Measurements from ENCODE around the gene TMIGD1. TPM values are rescaled to one million over a fixed set of nuclear protein-coding genes. Genes with fewer than 3 reads are reported as not detected.
"Not testable (repeated sequence)": the region's sequence is repeated elsewhere in the genome, so short reads cannot be mapped to it uniquely, and the experiment has no call there.

The TMIGD1 gene
- total and polyA plus RNA-seq, 2 donors, result not detected

GRCh38 chr17:30369995-30370394, 36.1 kb upstream of the TMIGD1 start:
- no peak for DNase-seq (ENCODE audit: extremely low spot score)
- H3K4me3 ChIP-seq (ENCODE audit: low read depth, low read length), result no peak overlapping the region
- no peaks in the 10 kb centered on the region for H3K36me3 ChIP-seq (ENCODE audit: insufficient read depth)
- no peaks in the 10 kb centered on the region for H3K4me1 ChIP-seq (ENCODE audit: insufficient read depth)
- H3K27ac ChIP-seq (ENCODE audit: low read depth), result no peak overlapping the region

DNA sequence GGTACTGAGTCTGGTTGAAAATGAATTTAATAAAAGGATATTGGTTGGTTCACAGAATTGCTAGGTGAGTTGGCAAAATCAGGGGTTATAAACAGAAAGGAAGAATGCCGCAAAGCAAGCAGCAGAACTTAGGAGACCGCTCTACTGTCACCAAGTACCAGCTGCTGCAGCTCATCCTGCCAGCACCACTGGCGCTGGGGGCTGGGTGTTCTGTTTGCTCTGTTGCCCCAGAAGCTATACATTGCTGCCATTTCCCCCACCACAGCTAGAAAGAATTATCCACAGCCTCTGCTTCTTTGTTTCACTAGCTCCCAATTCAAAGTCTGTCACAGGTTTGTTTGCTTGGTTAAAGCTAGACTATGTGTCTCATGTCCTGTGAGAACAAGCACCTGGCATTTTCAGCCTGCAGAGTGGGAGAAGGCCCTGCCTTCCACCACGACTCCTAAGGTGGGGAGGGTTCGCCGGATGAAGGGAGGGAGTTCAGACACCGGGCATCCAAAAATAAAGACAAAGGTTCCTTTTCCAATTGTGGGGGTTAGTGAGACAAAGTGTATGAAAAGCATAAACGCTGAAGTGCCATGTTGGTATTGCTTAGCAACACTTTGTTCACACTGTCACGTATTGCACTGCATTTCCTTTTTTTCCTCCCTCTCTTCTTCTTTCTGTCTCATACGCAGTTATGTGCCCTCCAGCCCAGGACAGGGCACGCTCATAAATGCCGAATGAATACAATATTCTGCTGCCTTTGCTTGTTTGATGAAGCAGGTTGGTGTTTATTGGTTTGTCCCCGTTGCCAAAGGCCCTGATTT, 35.3 kb upstream of the TMIGD1 start:
- no peak overlapping the region for H3K27ac ChIP-seq (ENCODE audit: low read depth)
- no peaks in the 10 kb centered on the region for H3K4me1 ChIP-seq (ENCODE audit: insufficient read depth)
- no peaks in the 10 kb centered on the region for H3K36me3 ChIP-seq (ENCODE audit: insufficient read depth)
- no peak for DNase-seq (ENCODE audit: extremely low spot score)
- H3K4me3 ChIP-seq (ENCODE audit: low read depth, low read length), result no peak overlapping the region
- WGBS, result 58% methylated on average over 13 of the region's 13 CpGs

GRCh38 chr17:30366536-30366935, 32.7 kb upstream of the TMIGD1 start:
- Histone ChIP-seq H3K27ac (ENCODE audit: low read depth) (no peak overlapping the region), H3K4me3 (ENCODE audit: low read depth, low read length) (no peak overlapping the region), H3K4me1 (ENCODE audit: insufficient read depth) (no peaks in the 10 kb centered on the region), H3K36me3 (ENCODE audit: insufficient read depth) (no peaks in the 10 kb centered on the region)
- no peak for DNase-seq (ENCODE audit: extremely low spot score)
- WGBS, result 66% methylated on average over 3 of the region's 3 CpGs

DNA sequence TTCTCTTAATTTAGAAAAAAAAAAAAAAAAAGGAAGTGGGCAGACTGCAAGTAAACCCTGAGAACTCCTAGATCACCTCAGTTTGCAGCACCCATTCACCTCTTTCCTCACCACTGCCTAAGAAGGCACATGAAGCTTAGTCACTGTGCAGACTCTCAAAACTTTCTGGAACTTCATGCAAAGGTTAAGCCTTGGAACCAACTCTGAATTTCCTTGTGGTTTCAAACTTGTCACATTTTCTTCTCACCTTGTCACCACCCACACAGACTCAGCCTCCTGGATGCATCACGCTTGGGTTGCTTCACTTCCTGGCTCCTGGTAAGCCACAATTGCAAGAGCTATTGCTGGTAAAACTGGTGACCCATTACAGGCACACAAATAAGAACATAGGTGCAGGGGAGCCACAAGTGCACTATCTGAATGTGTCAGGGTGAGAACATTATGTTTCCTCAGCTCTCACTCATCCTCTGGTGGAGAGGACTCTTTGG, 29.9 kb upstream of the TMIGD1 start:
- WGBS, result 25% methylated on average over 1 of the region's 1 CpG
- H3K36me3 ChIP-seq (ENCODE audit: insufficient read depth), result no peaks in the 10 kb centered on the region
- H3K27ac ChIP-seq (ENCODE audit: low read depth), result no peak overlapping the region
- DNase-seq (ENCODE audit: extremely low spot score), result no peak
- no peak overlapping the region for H3K4me3 ChIP-seq (ENCODE audit: low read depth, low read length)
- H3K4me1 ChIP-seq (ENCODE audit: insufficient read depth), result no peaks in the 10 kb centered on the region

DNA sequence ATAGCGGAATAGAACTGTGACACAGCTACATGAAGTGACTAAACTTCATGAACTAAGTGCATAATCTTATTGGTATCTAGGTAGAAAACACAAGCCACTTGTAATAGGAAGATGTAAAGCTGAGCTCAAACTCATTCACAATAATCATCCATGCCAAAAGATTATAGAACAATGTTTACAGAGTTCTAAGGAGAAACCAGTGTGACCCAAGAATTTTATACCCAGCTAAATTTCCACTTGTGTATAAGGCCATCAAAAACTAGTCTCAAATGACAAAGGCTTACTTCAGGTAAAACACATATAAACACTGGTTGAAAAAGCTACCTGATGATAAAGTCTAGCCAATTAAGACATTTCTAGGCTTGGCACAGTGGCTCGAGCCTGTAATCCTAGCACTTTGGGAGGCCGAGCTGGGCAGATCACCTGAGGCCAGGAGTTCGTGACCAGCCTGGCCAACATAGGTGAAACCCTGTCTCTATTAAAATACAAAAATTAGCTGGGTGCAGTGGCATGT, 28.0 kb upstream of the TMIGD1 start:
- Histone ChIP-seq H3K4me3 (ENCODE audit: low read depth, low read length) (no peak overlapping the region), H3K27ac (ENCODE audit: low read depth) (no peak overlapping the region), H3K4me1 (ENCODE audit: insufficient read depth) (no peaks in the 10 kb centered on the region), H3K36me3 (ENCODE audit: insufficient read depth) (no peaks in the 10 kb centered on the region)
- DNase-seq (ENCODE audit: extremely low spot score), result no peak
- WGBS, result 96% methylated on average over 4 of the region's 4 CpGs

DNA sequence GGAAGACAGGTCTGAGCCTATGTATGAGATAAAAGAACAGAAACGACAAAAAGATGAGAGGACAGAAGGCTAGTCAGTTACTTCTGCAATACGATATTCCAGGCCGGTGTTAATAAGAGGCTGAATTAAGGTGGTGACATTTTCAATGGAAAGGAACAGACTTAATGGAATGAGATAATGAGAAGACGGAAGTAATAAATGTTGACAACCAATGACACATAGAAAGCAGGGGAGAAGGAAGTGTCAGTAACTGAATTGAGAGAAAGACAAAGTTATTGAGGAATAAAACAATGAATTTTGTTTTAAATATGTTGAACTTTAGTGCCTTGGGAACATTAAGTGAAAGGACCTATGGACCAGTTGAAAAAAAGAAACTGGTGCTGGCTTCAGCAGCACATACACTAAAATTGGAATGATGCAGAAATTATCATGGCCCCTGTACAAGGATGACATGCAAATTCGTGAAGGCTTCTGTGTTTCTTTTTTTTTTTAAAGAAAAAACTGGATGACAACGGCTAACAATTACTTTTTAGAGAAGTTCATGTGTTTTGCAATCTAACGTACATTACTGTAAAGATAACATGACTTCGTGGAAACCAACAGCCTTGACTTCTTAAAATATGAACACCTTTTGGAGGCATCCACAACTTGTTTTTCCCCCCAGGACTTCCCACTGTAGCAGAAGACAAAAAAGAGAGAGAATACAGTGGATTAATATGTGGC, 26.4 kb upstream of the TMIGD1 start:
- H3K36me3 ChIP-seq (ENCODE audit: insufficient read depth), result no peaks in the 10 kb centered on the region
- H3K4me1 ChIP-seq (ENCODE audit: insufficient read depth), result no peaks in the 10 kb centered on the region
- no peak overlapping the region for H3K4me3 ChIP-seq (ENCODE audit: low read depth, low read length)
- no peak for DNase-seq (ENCODE audit: extremely low spot score)
- no peak overlapping the region for H3K27ac ChIP-seq (ENCODE audit: low read depth)
- 74% methylated on average over 8 of the region's 8 CpGs for WGBS

GRCh38 chr17:30358055-30358760, 24.4 kb upstream of the TMIGD1 start:
- WGBS, result 56% methylated on average over 5 of the region's 5 CpGs
- H3K36me3 ChIP-seq (ENCODE audit: insufficient read depth), result no peaks in the 10 kb centered on the region
- DNase-seq (ENCODE audit: extremely low spot score), result no peak
- H3K4me1 ChIP-seq (ENCODE audit: insufficient read depth), result no peaks in the 10 kb centered on the region
- H3K4me3 ChIP-seq (ENCODE audit: low read depth, low read length), result no peak overlapping the region
- H3K27ac ChIP-seq (ENCODE audit: low read depth), result no peak overlapping the region

DNA sequence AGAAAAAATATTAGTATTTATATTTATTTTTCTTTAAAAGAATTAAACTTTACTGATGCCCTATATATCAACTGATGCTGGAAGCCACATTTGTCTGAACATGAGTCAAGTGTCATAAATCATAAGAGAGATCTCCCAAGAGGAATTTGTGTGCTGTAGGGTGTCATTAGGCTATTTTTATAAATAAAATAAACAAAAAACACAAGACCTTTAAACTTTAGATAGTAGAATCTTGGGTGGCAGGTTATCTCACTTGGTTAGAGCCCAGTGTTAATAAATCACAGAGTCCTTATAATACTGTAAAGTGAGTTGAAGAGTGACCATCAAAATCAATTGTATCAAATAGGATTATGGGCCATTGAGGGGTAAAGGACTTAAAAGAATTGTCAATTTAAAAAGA, 23.6 kb upstream of the TMIGD1 start:
- no peak overlapping the region for H3K4me3 ChIP-seq (ENCODE audit: low read depth, low read length)
- no peaks in the 10 kb centered on the region for H3K36me3 ChIP-seq (ENCODE audit: insufficient read depth)
- H3K27ac ChIP-seq (ENCODE audit: low read depth), result no peak overlapping the region
- DNase-seq (ENCODE audit: extremely low spot score), result no peak
- no peaks in the 10 kb centered on the region for H3K4me1 ChIP-seq (ENCODE audit: insufficient read depth)

DNA sequence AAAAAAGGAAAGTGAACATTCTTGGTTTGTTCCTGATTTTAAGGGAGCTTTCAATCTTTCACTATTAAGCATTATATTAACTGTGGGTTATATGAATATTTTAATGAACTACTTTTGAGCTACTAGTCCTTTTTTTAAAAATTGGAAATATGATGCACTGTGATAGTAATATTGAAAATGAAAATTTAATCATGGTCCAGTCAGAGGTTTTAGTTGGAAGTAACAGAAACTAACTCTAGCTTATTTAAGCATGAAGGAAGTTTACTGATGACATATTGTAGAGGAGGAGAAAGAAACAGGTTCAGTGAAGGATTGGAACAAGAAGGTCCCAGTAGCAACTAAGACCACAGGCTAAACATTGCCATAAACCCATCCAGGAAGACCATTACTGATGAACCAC, 20.8 kb upstream of the TMIGD1 start:
- Histone ChIP-seq H3K4me1 (ENCODE audit: insufficient read depth) (no peaks in the 10 kb centered on the region), H3K4me3 (ENCODE audit: low read depth, low read length) (no peak overlapping the region), H3K36me3 (ENCODE audit: insufficient read depth) (no peaks in the 10 kb centered on the region), H3K27ac (ENCODE audit: low read depth) (no peak overlapping the region)
- no peak for DNase-seq (ENCODE audit: extremely low spot score)

DNA sequence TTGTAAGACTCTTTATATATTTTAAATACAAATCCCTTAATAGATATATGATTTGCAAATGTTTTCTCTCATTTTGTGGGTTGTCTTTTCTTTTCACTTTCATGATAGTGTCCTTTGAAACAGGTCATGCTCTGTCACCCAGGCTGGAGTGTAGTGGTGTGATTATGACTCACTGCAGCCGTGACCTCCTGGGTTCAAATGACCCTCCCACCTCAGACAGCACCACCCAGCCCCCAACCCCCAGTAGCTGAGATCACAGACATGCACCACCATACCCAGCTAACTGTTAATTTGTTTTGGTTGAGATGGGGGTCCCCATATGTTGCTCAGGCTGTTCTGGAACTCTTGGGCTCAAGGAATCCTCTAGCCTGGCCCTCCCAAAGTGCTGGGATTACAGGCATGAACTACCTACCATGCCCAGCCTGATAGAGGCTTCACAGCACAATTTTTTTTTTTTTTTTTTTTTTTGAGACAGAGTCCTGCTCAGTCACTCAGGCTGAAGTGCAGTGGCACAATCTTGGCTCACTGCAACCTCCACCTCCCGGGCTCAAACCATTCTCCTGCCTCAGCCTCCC, 18.5 kb upstream of the TMIGD1 start:
- H3K4me3 ChIP-seq (ENCODE audit: low read depth, low read length), result no peak overlapping the region
- 85% methylated on average over 2 of the region's 2 CpGs for WGBS
- no peak overlapping the region for H3K27ac ChIP-seq (ENCODE audit: low read depth)
- no peaks in the 10 kb centered on the region for H3K36me3 ChIP-seq (ENCODE audit: insufficient read depth)
- DNase-seq (ENCODE audit: extremely low spot score), result no peak
- H3K4me1 ChIP-seq (ENCODE audit: insufficient read depth), result no peaks in the 10 kb centered on the region

GRCh38 chr17:30351735-30352134, 17.9 kb upstream of the TMIGD1 start:
- Histone ChIP-seq H3K4me1 (ENCODE audit: insufficient read depth) (no peaks in the 10 kb centered on the region), H3K4me3 (ENCODE audit: low read depth, low read length) (no peak overlapping the region), H3K36me3 (ENCODE audit: insufficient read depth) (no peaks in the 10 kb centered on the region), H3K27ac (ENCODE audit: low read depth) (no peak overlapping the region)
- DNase-seq (ENCODE audit: extremely low spot score), result no peak
- WGBS, result 93% methylated on average over 2 of the region's 2 CpGs

DNA sequence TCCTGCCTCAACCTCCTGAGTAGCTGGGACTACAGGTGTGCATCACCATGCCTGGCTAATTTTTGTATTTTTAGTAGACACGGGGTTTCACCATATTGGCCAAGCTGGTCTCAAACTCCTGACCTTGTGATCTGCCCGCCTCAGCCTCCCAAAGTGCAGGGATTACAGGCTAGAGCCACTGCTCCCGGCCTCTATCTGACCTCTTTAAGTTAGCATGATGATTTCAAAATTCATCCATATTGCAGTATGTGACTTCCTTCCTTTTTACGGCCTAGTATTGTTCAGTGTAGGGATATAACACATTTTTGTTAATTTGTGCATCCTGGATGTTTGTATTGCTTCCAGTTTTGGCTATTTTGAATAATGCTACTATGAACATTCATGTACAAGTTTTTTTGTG, 17.4 kb upstream of the TMIGD1 start:
- WGBS, result 91% methylated on average over 4 of the region's 4 CpGs
- H3K4me1 ChIP-seq (ENCODE audit: insufficient read depth); H3K27ac ChIP-seq (ENCODE audit: low read depth): not testable (repeated sequence)

DNA sequence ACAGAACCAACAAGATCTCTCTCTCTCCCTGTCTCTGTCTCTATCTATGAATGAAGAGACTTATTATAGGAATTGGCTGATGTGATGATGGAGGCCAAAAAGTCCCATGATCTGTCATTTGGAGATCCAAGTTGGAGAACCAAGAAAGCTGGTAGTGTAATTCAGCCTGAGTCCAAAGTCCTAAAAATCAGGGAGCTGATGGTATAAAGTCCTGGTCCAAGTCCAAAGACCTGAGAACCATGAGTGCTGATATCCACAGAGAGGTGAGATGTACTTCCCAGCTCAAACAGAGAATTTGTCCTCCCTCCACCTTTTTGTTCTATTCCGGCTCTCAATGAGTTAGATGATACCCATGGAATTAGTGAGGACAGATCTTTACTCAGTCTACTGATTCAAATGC, 15.4 kb upstream of the TMIGD1 start:
- Histone ChIP-seq H3K4me3 (ENCODE audit: low read depth, low read length) (no peak overlapping the region), H3K36me3 (ENCODE audit: insufficient read depth) (no peaks in the 10 kb centered on the region), H3K27ac (ENCODE audit: low read depth) (no peak overlapping the region), H3K4me1 (ENCODE audit: insufficient read depth) (no peaks in the 10 kb centered on the region)
- 87% methylated on average over 1 of the region's 1 CpG for WGBS
- DNase-seq (ENCODE audit: extremely low spot score), result no peak

More for the DNA sequence above, 17.4 kb upstream of the TMIGD1 start:
- H3K4me3 ChIP-seq (ENCODE audit: low read depth, low read length); DNase-seq (ENCODE audit: extremely low spot score); H3K36me3 ChIP-seq (ENCODE audit: insufficient read depth): not testable (repeated sequence)

All from urinary bladder (tissue), 4 donors.